ENCODE measurements around the gene TLE1. TPM values are rescaled to one million over a fixed set of nuclear protein-coding genes. Genes with fewer than 3 reads are reported as not detected.

Gene TLE1
- total RNA-seq, 2 donors from 2014 or later = 21.8 to 30.9 TPM

- intact Hi-C loops (cut with DNase I) = loop anchor here in 1 of 2 donors (10.0 kb wide), 1 partner anchor 156 kb away; no protein-coding TSS in a partner anchor
Measured at GRCh38 chr9:81688262-81689092, 870 bp downstream of the TLE1 start.

GRCh38 chr9:81687521-81688261, 1.7 kb downstream of the TLE1 start:
- DNase-seq (ENCODE audit: low spot score) = peak; percentile 81
- intact Hi-C loops (cut with DNase I) = loop anchor here in 1 of 2 donors (10.0 kb wide), 1 partner anchor 157 kb away; no protein-coding TSS in a partner anchor

More at GRCh38 chr9:81688262-81689092, 870 bp downstream of the TLE1 start:
- peak; percentile 90 for DNase-seq (ENCODE audit: low spot score)

- DNase-seq (ENCODE audit: low spot score) = peak; percentile 92
- intact Hi-C loops (cut with DNase I) = loop anchor here in 1 of 2 donors (10.0 kb wide), 1 partner anchor 158 kb away; no protein-coding TSS in a partner anchor
Measured at GRCh38 chr9:81686614-81687520, 2.5 kb downstream of the TLE1 start.

GRCh38 chr9:81685763-81686613, 3.4 kb downstream of the TLE1 start:
- no peak for DNase-seq (ENCODE audit: low spot score)
- intact Hi-C loops (cut with DNase I) = loop anchor here in 1 of 2 donors (10.0 kb wide), 1 partner anchor 159 kb away; no protein-coding TSS in a partner anchor

- intact Hi-C loops (cut with DNase I) = loop anchor here in 1 of 2 donors (10.0 kb wide), 1 partner anchor 160 kb away; no protein-coding TSS in a partner anchor
Measured at GRCh38 chr9:81684635-81685034, 4.7 kb downstream of the TLE1 start.

GRCh38 chr9:81683704-81684103, 5.6 kb downstream of the TLE1 start:
- DNase-seq (ENCODE audit: low spot score) = no peak
- intact Hi-C loops (cut with DNase I) = loop anchor here in 1 of 2 donors (10.0 kb wide), 1 partner anchor 161 kb away; no protein-coding TSS in a partner anchor

More at GRCh38 chr9:81684635-81685034, 4.7 kb downstream of the TLE1 start:
- DNase-seq (ENCODE audit: low spot score) = no peak

- intact Hi-C loops (cut with DNase I) = loop anchor here in 1 of 2 donors (10.0 kb wide), 1 partner anchor 162 kb away; no protein-coding TSS in a partner anchor
- DNase-seq (ENCODE audit: low spot score) = no peak
Measured at GRCh38 chr9:81683238-81683637, 6.1 kb downstream of the TLE1 start.

GRCh38 chr9:81682797-81683196, 6.5 kb downstream of the TLE1 start:
- DNase-seq (ENCODE audit: low spot score) = no peak
- intact Hi-C loops (cut with DNase I) = loop anchor here in 1 of 2 donors (10.0 kb wide), 1 partner anchor 162 kb away; no protein-coding TSS in a partner anchor

GRCh38 chr9:81682177-81682576, 7.2 kb downstream of the TLE1 start:
- intact Hi-C loops (cut with DNase I) = loop anchor here in 1 of 2 donors (10.0 kb wide), 1 partner anchor 163 kb away; no protein-coding TSS in a partner anchor
- no peak for DNase-seq (ENCODE audit: low spot score)

- intact Hi-C loops (cut with DNase I) = loop anchor here in 1 of 2 donors (10.0 kb wide), 1 partner anchor 164 kb away; no protein-coding TSS in a partner anchor
Measured at GRCh38 chr9:81680506-81680905, 8.8 kb downstream of the TLE1 start.

GRCh38 chr9:81680006-81680405, 9.3 kb downstream of the TLE1 start:
- peak; percentile 16 for DNase-seq (ENCODE audit: low spot score)
- intact Hi-C loops (cut with DNase I) = loop anchor here in 1 of 2 donors (10.0 kb wide), 1 partner anchor 165 kb away; no protein-coding TSS in a partner anchor

More at GRCh38 chr9:81680506-81680905, 8.8 kb downstream of the TLE1 start:
- no peak for DNase-seq (ENCODE audit: low spot score)

GRCh38 chr9:81678088-81678487, 11.3 kb downstream of the TLE1 start:
- DNase-seq (ENCODE audit: low spot score) = no peak
- intact Hi-C loops (cut with DNase I) = loop anchor here in 1 of 2 donors (10.0 kb wide), 1 partner anchor 63 kb away; no protein-coding TSS in a partner anchor

- DNase-seq (ENCODE audit: low spot score) = no peak
- intact Hi-C loops (cut with DNase I) = loop anchor here in 1 of 2 donors (10.0 kb wide), 1 partner anchor 62 kb away; no protein-coding TSS in a partner anchor
Measured at GRCh38 chr9:81676395-81676794, 13.0 kb downstream of the TLE1 start.

GRCh38 chr9:81673310-81673709, 16.0 kb downstream of the TLE1 start:
- intact Hi-C loops (cut with DNase I) = loop anchor here in 1 of 2 donors (10.0 kb wide), 1 partner anchor 59 kb away; no protein-coding TSS in a partner anchor
- DNase-seq (ENCODE audit: low spot score) = no peak

- intact Hi-C loops (cut with DNase I) = loop anchor here in 1 of 2 donors (10.0 kb wide), 1 partner anchor 57 kb away; no protein-coding TSS in a partner anchor
- DNase-seq (ENCODE audit: low spot score) = peak; percentile 94
Measured at GRCh38 chr9:81671880-81672280, 17.5 kb downstream of the TLE1 start.

- intact Hi-C loops (cut with DNase I) = loop anchor here in 1 of 2 donors (10.0 kb wide), 1 partner anchor 55 kb away; no protein-coding TSS in a partner anchor
Measured at GRCh38 chr9:81669866-81670265, 19.5 kb downstream of the TLE1 start.

More at GRCh38 chr9:81669866-81670265, 19.5 kb downstream of the TLE1 start:
- DNase-seq (ENCODE audit: low spot score) = no peak

Data from posterior vena cava (tissue), 2 donors.